Panc1 (cell line): ENCODE data around the gene CNGA3.

Experiments used
- CTCF ChIP-seq: fragments of 450-650 bp; IDR thresholded peaks from 2 replicates; pipeline ENCODE4 v1.5.1; 2017; ENCODE audit warnings: mild to moderate bottlenecking
- POLR2AphosphoS5 ChIP-seq: IDR thresholded peaks from 2 replicates; pipeline ENCODE4 v1.6.1; 2012; ENCODE audit warnings: mild to moderate bottlenecking, low read depth, low read length, moderate library complexity
- SIN3A ChIP-seq: IDR thresholded peaks from 2 replicates; pipeline ENCODE4 v1.6.1; 2012; ENCODE audit warnings: low read depth, mild to moderate bottlenecking, low read length, moderate library complexity, borderline replicate concordance; ENCODE audit not compliant: insufficient read depth
- TCF7L2 ChIP-seq: IDR thresholded peaks from 2 replicates; pipeline ENCODE4 v1.6.1; 2011; ENCODE audit warnings: mild to moderate bottlenecking, low read depth, low read length, inconsistent platforms
- TF ChIP-seq, protein P1 (sequence below), 2 experiments: IDR thresholded peaks; 2 replicates each; pipeline ENCODE4 v1.6.1; 2011 to 2012; ENCODE audit warnings: low read depth in 2 of 2, control low read depth in 1 of 2, low read length in 1 of 2, mild to moderate bottlenecking in 1 of 2, moderate library complexity in 1 of 2; ENCODE audit not compliant: insufficient read depth in 1 of 2

DNA sequence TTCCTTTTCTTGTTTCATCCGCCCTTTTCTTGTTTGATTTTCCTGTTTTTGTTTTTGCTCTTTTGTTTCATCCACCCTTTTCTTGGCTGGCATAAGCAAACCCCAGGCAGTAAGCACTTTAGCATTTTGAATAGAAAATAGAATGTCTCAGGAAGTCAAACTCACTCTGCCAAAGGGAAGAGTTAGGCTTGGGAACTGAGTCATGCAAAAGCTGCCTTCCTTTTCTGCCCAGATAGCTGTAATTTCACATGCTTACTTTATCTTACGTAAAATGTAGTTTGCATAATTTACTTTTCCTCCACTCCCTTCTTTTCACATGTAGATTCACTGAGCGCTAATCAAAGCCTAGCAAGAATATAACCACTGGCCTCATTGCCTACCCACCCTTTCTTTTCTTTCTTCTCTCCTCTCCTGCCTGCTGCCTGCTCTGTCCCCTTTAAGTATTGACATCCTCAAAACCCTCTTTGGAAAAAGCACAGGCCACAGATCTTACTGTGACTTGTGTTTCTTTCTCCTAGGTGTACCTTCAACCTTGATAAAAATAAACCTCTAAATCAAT, 48.4 kb downstream of the CNGA3 start:
- TF ChIP-seq POLR2AphosphoS5: no peak
- TF ChIP-seq CTCF: no peak
- TF ChIP-seq, protein P1, sequence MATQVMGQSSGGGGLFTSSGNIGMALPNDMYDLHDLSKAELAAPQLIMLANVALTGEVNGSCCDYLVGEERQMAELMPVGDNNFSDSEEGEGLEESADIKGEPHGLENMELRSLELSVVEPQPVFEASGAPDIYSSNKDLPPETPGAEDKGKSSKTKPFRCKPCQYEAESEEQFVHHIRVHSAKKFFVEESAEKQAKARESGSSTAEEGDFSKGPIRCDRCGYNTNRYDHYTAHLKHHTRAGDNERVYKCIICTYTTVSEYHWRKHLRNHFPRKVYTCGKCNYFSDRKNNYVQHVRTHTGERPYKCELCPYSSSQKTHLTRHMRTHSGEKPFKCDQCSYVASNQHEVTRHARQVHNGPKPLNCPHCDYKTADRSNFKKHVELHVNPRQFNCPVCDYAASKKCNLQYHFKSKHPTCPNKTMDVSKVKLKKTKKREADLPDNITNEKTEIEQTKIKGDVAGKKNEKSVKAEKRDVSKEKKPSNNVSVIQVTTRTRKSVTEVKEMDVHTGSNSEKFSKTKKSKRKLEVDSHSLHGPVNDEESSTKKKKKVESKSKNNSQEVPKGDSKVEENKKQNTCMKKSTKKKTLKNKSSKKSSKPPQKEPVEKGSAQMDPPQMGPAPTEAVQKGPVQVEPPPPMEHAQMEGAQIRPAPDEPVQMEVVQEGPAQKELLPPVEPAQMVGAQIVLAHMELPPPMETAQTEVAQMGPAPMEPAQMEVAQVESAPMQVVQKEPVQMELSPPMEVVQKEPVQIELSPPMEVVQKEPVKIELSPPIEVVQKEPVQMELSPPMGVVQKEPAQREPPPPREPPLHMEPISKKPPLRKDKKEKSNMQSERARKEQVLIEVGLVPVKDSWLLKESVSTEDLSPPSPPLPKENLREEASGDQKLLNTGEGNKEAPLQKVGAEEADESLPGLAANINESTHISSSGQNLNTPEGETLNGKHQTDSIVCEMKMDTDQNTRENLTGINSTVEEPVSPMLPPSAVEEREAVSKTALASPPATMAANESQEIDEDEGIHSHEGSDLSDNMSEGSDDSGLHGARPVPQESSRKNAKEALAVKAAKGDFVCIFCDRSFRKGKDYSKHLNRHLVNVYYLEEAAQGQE (IDR thresholded peaks at IDR 0.05; ENCODE audit: insufficient read depth in 1 of 2, low read depth in 2 of 2, low read length in 1 of 2): no peak
- TF ChIP-seq SIN3A: no peak
- no peak for TF ChIP-seq TCF7L2
